K562 (cell line): Measurements from ENCODE around the gene ZMYM2. TPM values are rescaled to one million over a fixed set of nuclear protein-coding genes. Genes with fewer than 3 reads are reported as not detected.

Experiments used
- ATAC-seq: fragments of 200-7000 bp; cut with Tn5 transposase; 3 replicates; pipeline ENCODE4 v1.9.1; 2020; ENCODE audit warnings: moderate library complexity
- BruUV-seq: library from RNA; stranded (reverse); fragments of 400-500 nt; replicated peaks from 2 replicates; lab custom pipeline; 2021; lab: Mats Ljungman, UMichigan
- CTCF ChIA-PET: fragments of 300-600 bp; formaldehyde crosslinking; extraction: SDS; loops from one replicate; lab custom pipeline; 2021; ENCODE audit warnings: low intra/inter-chr PET ratio; lab: Yijun Ruan, JAX
- POLR2A ChIA-PET: fragments of 300-600, 350-650 bp; sonication (Branson Sonifier 250); formaldehyde crosslinking; extraction: SDS; loops from one replicate; lab custom pipeline; 2021; ENCODE audit warnings: antibody characterized with exemption, inconsistent platforms; lab: Yijun Ruan, JAX
- DNase-seq, 4 experiments: peaks; one replicate each; pipeline versions ENCODE4 v3.0.0 to v3.0.0-alpha.2; 2011 to 2018; ENCODE audit warnings: low spot score in 3 of 4, mixed read lengths in 3 of 4; ENCODE audit errors: extremely low read depth in 1 of 4
- FAIRE-seq: peaks from 2 replicates; lab custom pipeline; 2011; peaks lifted over from hg19 to GRCh38; lab: Jason Lieb, UNC
- H2AFZ ChIP-seq: 2 replicates; pipeline ENCODE4 v1.6.0; 2011; ENCODE audit warnings: low read depth, low read length, control low read depth, inconsistent platforms
- H3K27ac ChIP-seq: fragments of 200-600 bp; 3 replicates; pipeline ENCODE4 v1.8.0; 2011; ENCODE audit warnings: low read depth, mild to moderate bottlenecking, control low read depth, inconsistent platforms, low read length, moderate library complexity, mixed read lengths; ENCODE audit errors: extremely low read depth
- H3K27me3 ChIP-seq, 2 experiments: fragments of 300-600 bp in 1 of 2; 2 replicates in 1 of 2; 3 replicates in 1 of 2; pipeline versions ENCODE4 v1.6.0 to v1.8.0; 2011; ENCODE audit warnings: inconsistent platforms in 2 of 2, low read length in 2 of 2, mild to moderate bottlenecking in 1 of 2, mixed read lengths in 1 of 2, moderate library complexity in 1 of 2; ENCODE audit not compliant: control insufficient read depth in 2 of 2, insufficient read depth in 2 of 2
- H3K36me3 ChIP-seq: fragments of 300-600 bp; 3 replicates; pipeline ENCODE4 v1.8.0; 2011; ENCODE audit warnings: mild to moderate bottlenecking, low read length, inconsistent platforms; ENCODE audit not compliant: control insufficient read depth, insufficient read depth
- H3K4me1 ChIP-seq, 2 experiments: fragments of 200-600 bp in 1 of 2; replicated peaks in 1 of 2; 2 replicates in 1 of 2; 3 replicates in 1 of 2; pipeline versions ENCODE4 v1.5.1 to v1.8.0; 2011; ENCODE audit warnings: inconsistent platforms in 2 of 2, low read length in 2 of 2, mild to moderate bottlenecking in 1 of 2, mixed read lengths in 1 of 2, moderate library complexity in 1 of 2; ENCODE audit not compliant: control insufficient read depth in 2 of 2, insufficient read depth in 2 of 2
- H3K4me2 ChIP-seq: 2 replicates; pipeline ENCODE4 v1.6.1; 2011; ENCODE audit warnings: low read length, control low read depth, inconsistent platforms, mixed read lengths; ENCODE audit not compliant: insufficient read depth
- H3K4me3 ChIP-seq: fragments of 200-600 bp; sonication (generic), shearing (Covaris generic); 2 replicates; pipeline ENCODE4 v1.5.1; 2016; ENCODE audit warnings: control low read depth, inconsistent platforms
- H3K79me2 ChIP-seq: fragments of 200-600 bp; 3 replicates; pipeline ENCODE4 v1.8.0; 2011; ENCODE audit warnings: low read length, inconsistent platforms; ENCODE audit not compliant: control insufficient read depth, insufficient read depth
- H3K9ac ChIP-seq, 2 experiments: 2 replicates each; pipeline versions ENCODE4 v1.6.0 to v1.6.1; 2011; ENCODE audit warnings: low read depth in 2 of 2, low read length in 2 of 2, control low read depth in 1 of 2, inconsistent platforms in 1 of 2, mild to moderate bottlenecking in 1 of 2, mixed read lengths in 1 of 2; ENCODE audit not compliant: insufficient read depth in 1 of 2
- H3K9me1 ChIP-seq: one replicate; pipeline ENCODE4 v1.6.0; 2011; ENCODE audit warnings: inconsistent platforms, mild to moderate bottlenecking, low read length, moderate library complexity; ENCODE audit not compliant: control insufficient read depth, insufficient read depth
- H3K9me3 ChIP-seq: replicated peaks from 2 replicates; pipeline ENCODE4 v1.5.1; 2011; ENCODE audit warnings: low read depth, low read length, inconsistent platforms; ENCODE audit not compliant: control insufficient read depth, insufficient read depth
- H4K20me1 ChIP-seq: replicated peaks from 2 replicates; pipeline ENCODE4 v1.6.1; 2011; ENCODE audit warnings: low read length, inconsistent platforms, mixed read lengths; ENCODE audit not compliant: control insufficient read depth, insufficient read depth
- BCOR ChIP-seq: fragments of 450-650 bp; IDR thresholded peaks from 2 replicates; pipeline ENCODE4 v1.6.1; 2016
- GATAD2A ChIP-seq: fragments of 450-650 bp; IDR thresholded peaks from 2 replicates; pipeline ENCODE4 v1.6.1; 2017
- HDGF ChIP-seq: fragments of 450-650 bp; IDR thresholded peaks from 2 replicates; pipeline ENCODE4 v1.6.1; 2016
- HLTF ChIP-seq: fragments of 450-650 bp; IDR thresholded peaks from 2 replicates; pipeline ENCODE4 v1.6.1; 2016
- MCM2 ChIP-seq: fragments of 450-650 bp; IDR thresholded peaks from 2 replicates; pipeline ENCODE4 v1.6.1; 2017; ENCODE audit warnings: low read depth, mild to moderate bottlenecking
- NFE2 ChIP-seq: IDR thresholded peaks from 2 replicates; pipeline ENCODE4 v1.6.1; 2014; ENCODE audit warnings: antibody characterized with exemption, low read depth
- PHTF2 ChIP-seq: fragments of 250-450 bp; sonication (Bioruptor Pico); IDR thresholded peaks from 2 replicates; pipeline ENCODE4 v1.5.0; 2021; ENCODE audit warnings: mild to moderate bottlenecking
- SRSF3 ChIP-seq: fragments of 200-400 bp; formaldehyde crosslinking; IDR thresholded peaks from 2 replicates; pipeline ENCODE4 v1.6.1; 2016; ENCODE audit warnings: mild to moderate bottlenecking, low read length, moderate library complexity; ENCODE audit not compliant: insufficient read depth
- YBX1 ChIP-seq: fragments of 450-650 bp; IDR thresholded peaks from 2 replicates; pipeline ENCODE4 v1.7.1; 2016; ENCODE audit warnings: mild to moderate bottlenecking
- ZKSCAN8 ChIP-seq: fragments of 200-800 bp; sonication (Bioruptor generic); IDR thresholded peaks from 2 replicates; pipeline ENCODE4 v1.6.1; 2016; ENCODE audit warnings: missing genetic modification characterization, missing compliant biosample characterization
- ZNF253 ChIP-seq: fragments of 250-450 bp; sonication (Bioruptor Pico); conservative IDR thresholded peaks from 2 replicates; pipeline ENCODE4 v1.6.1; 2021; ENCODE audit warnings: mild to moderate bottlenecking
- WGBS: fragments of 100-300 bp; shearing (Covaris generic); methylation state at CpG from one replicate; pipeline ENCODE4 v1.1.6; 2016; ENCODE audit warnings: low coverage, mixed read lengths; ENCODE audit not compliant: insufficient coverage; ENCODE audit errors: missing lambda C conversion rate; 5-methylcytosine and 5-hydroxymethylcytosine counted together
- in situ Hi-C: fragments of 300-500 bp; cut with MboI; formaldehyde crosslinking; loops from 4 replicates; pipeline ENCODE4 v1.15.0; 2018; ENCODE audit warnings: inconsistent platforms, mixed read lengths
- intact Hi-C: fragments of 100-400 bp; cut with micrococcal nuclease; formaldehyde crosslinking; loops from 2 replicates; pipeline ENCODE4 v1.14.2; 2022
- polyA plus RNA-seq, 8 experiments: library from polyadenylated mRNA; depleted of rRNA in 4 of 8; stranded (reverse) in 5 of 8; unstranded in 3 of 8; fragments of >200 nt; fragmentation: Nextera tagmentation in 2 of 8; fragmentation: Illumina TruSeq in 1 of 8; extraction: Ambion mirVana in 2 of 8; extraction: Trizol in 1 of 8; gene quantifications; 2 replicates each; pipeline versions ENCODE4 v1.2.1 to v1.2.3, GENCODE V29; 2011 to 2014; ENCODE audit warnings: inconsistent platforms in 1 of 8, missing spikeins in 1 of 8
- total RNA-seq, 7 experiments: library from RNA; depleted of rRNA in 6 of 7; stranded (reverse); fragments of >200 nt in 6 of 7; fragmentation: Illumina TruSeq in 2 of 7; extraction: Trizol in 2 of 7; gene quantifications; 2 replicates each; pipeline versions ENCODE4 v1.2.1 to v1.2.3, GENCODE V29; 2011 to 2021; ENCODE audit warnings: low replicate concordance in 1 of 7
- TF ChIP-seq, protein P1 (sequence below): fragments of 450-650 bp; formaldehyde crosslinking; IDR thresholded peaks from 2 replicates; pipeline ENCODE4 v1.4.0; 2020; ENCODE audit warnings: mild to moderate bottlenecking, moderate library complexity
- TF ChIP-seq, protein P2 (sequence below): fragments of 450-650 bp; IDR thresholded peaks from 2 replicates; pipeline ENCODE4 v1.6.1; 2016; ENCODE audit warnings: missing biosample characterization, missing genetic modification characterization
- TF ChIP-seq, protein P3 (sequence below): fragments of 450-650 bp; IDR thresholded peaks from 2 replicates; pipeline ENCODE4 v1.6.1; 2016; ENCODE audit warnings: borderline replicate concordance
- TF ChIP-seq, protein P4 (sequence below): IDR thresholded peaks from 2 replicates; pipeline ENCODE4 v1.6.1; 2012; ENCODE audit warnings: low read depth, low read length, improper control_type of control experiment, borderline replicate concordance
- TF ChIP-seq, protein P5 (sequence below): sonication (generic); formaldehyde crosslinking; IDR thresholded peaks from 2 replicates; pipeline ENCODE4 v1.8.1; 2023; ENCODE audit warnings: mild to moderate bottlenecking, missing genetic modification reagents

The ZMYM2 gene
- total and polyA plus RNA-seq, 9 of the 15 experiments (the other 6 are each of a cell fraction or from before 2014, with no cell fraction given): 5.0 to 48.8 (median 26.8) TPM

DNA sequence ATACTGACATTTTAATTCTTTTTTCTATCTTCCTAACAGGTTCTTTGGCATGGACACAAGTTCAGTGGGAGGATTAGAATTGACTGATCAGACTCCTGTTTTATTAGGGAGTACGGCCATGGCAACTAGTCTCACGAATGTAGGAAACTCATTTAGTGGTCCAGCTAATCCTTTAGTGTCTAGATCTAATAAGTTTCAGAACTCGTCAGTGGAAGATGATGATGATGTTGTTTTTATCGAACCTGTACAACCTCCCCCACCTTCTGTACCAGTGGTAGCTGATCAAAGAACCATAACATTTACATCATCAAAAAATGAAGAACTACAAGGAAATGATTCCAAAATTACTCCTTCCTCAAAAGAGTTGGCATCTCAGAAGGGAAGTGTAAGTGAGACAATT lies 34.5 kb downstream of the ZMYM2 start (continued):
- TF ChIP-seq, protein P1, sequence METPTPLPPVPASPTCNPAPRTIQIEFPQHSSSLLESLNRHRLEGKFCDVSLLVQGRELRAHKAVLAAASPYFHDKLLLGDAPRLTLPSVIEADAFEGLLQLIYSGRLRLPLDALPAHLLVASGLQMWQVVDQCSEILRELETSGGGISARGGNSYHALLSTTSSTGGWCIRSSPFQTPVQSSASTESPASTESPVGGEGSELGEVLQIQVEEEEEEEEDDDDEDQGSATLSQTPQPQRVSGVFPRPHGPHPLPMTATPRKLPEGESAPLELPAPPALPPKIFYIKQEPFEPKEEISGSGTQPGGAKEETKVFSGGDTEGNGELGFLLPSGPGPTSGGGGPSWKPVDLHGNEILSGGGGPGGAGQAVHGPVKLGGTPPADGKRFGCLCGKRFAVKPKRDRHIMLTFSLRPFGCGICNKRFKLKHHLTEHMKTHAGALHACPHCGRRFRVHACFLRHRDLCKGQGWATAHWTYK (CRISPR knock-in tag): no peak
- TF ChIP-seq YBX1: no peak
- TF ChIP-seq BCOR: no peak
- TF ChIP-seq, protein P2, sequence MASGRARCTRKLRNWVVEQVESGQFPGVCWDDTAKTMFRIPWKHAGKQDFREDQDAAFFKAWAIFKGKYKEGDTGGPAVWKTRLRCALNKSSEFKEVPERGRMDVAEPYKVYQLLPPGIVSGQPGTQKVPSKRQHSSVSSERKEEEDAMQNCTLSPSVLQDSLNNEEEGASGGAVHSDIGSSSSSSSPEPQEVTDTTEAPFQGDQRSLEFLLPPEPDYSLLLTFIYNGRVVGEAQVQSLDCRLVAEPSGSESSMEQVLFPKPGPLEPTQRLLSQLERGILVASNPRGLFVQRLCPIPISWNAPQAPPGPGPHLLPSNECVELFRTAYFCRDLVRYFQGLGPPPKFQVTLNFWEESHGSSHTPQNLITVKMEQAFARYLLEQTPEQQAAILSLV (tag): no peak
- TF ChIP-seq, protein P3, sequence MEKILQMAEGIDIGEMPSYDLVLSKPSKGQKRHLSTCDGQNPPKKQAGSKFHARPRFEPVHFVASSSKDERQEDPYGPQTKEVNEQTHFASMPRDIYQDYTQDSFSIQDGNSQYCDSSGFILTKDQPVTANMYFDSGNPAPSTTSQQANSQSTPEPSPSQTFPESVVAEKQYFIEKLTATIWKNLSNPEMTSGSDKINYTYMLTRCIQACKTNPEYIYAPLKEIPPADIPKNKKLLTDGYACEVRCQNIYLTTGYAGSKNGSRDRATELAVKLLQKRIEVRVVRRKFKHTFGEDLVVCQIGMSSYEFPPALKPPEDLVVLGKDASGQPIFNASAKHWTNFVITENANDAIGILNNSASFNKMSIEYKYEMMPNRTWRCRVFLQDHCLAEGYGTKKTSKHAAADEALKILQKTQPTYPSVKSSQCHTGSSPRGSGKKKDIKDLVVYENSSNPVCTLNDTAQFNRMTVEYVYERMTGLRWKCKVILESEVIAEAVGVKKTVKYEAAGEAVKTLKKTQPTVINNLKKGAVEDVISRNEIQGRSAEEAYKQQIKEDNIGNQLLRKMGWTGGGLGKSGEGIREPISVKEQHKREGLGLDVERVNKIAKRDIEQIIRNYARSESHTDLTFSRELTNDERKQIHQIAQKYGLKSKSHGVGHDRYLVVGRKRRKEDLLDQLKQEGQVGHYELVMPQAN: no peak
- no peak for TF ChIP-seq MCM2
- TF ChIP-seq, all 486 proteins: peak for 0

DNA sequence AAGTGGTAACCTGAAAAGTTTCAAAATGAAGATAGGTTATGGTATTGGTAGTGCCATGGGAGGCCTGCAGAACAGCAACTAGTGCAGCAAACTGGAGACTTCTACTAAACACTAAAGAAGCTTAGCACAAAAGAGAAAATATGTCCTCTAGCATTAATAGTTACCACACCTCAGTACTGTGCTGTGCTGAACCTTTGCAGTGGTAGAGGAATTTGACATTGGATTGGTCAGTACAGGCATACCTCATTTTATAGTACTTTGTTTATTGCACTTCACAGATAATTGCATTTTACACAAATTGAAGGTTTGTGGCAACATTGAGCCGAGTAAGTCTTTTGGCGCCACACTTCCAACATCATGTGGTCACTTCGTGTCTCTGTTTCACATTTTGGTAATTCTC lies 40.4 kb downstream of the ZMYM2 start:
- WGBS: 83% methylated on average over 3 of the region's 3 CpGs
- in situ Hi-C loops: no loop called here
- TF ChIP-seq HDGF: no peak
- no peak for TF ChIP-seq ZNF253 (CRISPR knock-in tag)
- TF ChIP-seq NFE2: no peak
- TF ChIP-seq SRSF3: no peak
- no peak for TF ChIP-seq HLTF
- no peak for TF ChIP-seq ZKSCAN8
- TF ChIP-seq, protein P4, sequence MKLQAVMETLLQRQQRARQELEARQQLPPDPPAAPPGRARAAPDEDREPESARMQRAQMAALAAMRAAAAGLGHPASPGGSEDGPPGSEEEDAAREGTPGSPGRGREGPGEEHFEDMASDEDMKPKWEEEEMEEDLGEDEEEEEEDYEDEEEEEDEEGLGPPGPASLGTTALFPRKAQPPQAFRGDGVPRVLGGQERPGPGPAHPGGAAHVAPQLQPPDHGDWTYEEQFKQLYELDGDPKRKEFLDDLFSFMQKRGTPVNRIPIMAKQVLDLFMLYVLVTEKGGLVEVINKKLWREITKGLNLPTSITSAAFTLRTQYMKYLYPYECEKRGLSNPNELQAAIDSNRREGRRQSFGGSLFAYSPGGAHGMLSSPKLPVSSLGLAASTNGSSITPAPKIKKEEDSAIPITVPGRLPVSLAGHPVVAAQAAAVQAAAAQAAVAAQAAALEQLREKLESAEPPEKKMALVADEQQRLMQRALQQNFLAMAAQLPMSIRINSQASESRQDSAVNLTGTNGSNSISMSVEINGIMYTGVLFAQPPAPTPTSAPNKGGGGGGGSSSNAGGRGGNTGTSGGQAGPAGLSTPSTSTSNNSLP: no peak
- TF ChIP-seq PHTF2 (CRISPR knock-in tag): no peak
- TF ChIP-seq, protein P5, sequence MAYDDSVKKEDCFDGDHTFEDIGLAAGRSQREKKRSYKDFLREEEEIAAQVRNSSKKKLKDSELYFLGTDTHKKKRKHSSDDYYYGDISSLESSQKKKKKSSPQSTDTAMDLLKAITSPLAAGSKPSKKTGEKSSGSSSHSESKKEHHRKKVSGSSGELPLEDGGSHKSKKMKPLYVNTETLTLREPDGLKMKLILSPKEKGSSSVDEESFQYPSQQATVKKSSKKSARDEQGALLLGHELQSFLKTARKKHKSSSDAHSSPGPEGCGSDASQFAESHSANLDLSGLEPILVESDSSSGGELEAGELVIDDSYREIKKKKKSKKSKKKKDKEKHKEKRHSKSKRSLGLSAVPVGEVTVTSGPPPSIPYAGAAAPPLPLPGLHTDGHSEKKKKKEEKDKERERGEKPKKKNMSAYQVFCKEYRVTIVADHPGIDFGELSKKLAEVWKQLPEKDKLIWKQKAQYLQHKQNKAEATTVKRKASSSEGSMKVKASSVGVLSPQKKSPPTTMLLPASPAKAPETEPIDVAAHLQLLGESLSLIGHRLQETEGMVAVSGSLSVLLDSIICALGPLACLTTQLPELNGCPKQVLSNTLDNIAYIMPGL (CRISPR knock-in tag): no peak
- no peak for TF ChIP-seq GATAD2A

More for the DNA sequence above, 40.4 kb downstream of the ZMYM2 start:
- Histone ChIP-seq H4K20me1 (no peaks in the 10 kb centered on the region; the same call in 1 of the 2 replicates), H3K27me3 (no peaks in the 10 kb centered on the region), H3K79me2 (peaks cover 10% of the 10 kb centered on the region; the same call in 2 of the 3 replicates), H3K9me1 (no peaks in the 10 kb centered on the region), H3K4me3 (no peak overlapping the region), H3K4me1 (0 out of 5 replicates have a peak, but pooled peaks cover 0 to 7% of the 10 kb centered on the region in 2 experiments), H3K9ac (no peak overlapping the region), H2AFZ (no peak overlapping the region), H3K9me3 (no peaks in the 10 kb centered on the region), H3K36me3 (peaks cover 14% of the 10 kb centered on the region; the same call in 1 of the 3 replicates), H3K4me2 (no peak overlapping the region), H3K27ac (no peak overlapping the region)
- ChIA-PET POLR2A (no interaction called here), CTCF (no interaction called here)
- FAIRE-seq (no peak), DNase-seq (no peak), ATAC-seq (no peak)
- intact Hi-C loops: no loop called here
- no TSS peak for BruUV-seq
